ENCODE measurements around the gene ADPRM. TPM values are rescaled to one million over a fixed set of nuclear protein-coding genes. Genes with fewer than 3 reads are reported as not detected.

ADPRM gene
- total and polyA plus RNA-seq, 7 donors, result 7.4 to 16.6 (median 11.4) TPM

DNA sequence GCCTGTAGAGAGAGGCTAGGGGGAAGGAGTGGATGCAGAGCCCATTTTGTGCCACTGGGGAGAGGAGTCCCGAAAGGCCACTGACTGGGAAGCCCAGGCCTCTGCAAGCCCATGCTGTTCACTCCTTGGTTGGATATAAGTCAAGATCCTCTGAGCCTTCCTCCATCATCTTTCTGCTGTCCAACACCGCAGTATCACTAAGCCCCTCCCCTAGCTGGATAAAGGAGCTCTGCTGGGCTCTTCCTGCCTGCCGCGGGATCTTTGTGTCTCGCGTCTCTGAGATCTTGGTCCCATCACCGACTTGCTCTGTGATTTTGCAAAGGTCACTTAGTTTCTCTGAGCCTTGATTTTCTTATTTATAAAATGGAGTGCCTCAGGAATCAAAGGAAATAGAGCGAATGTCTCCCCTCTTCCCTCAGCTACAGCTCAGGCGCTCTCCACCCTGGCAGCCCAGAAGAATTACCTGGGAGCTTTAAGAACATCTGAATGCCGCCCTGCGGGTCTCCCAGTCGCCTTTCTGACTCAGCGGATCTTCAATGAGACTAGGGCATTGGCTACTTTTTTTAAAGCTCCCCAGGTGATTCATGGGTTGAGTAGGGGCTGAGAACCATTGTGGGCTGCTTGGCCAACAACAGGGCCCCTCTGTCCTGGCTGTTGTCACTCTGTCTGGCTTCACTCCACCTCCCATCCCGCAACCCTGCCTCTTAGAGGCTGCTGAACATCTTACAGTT is 57.6 kb downstream of the ADPRM start:
- Histone ChIP-seq H3K27me3 (no peaks in the 10 kb centered on the region), H3K27ac (no peak overlapping the region), H3K36me3 (no peaks in the 10 kb centered on the region), H3K4me3 (no peak overlapping the region), H3K4me1 (no peaks in the 10 kb centered on the region), H3K9me3 (no peaks in the 10 kb centered on the region)
- intact Hi-C loops (cut with DNase I), result no loop called here
- 78 to 87% methylated on average over 14 of the region's 14 CpGs for WGBS, 2 donors
- DNase-seq, result no peak
- TF ChIP-seq, protein P1, sequence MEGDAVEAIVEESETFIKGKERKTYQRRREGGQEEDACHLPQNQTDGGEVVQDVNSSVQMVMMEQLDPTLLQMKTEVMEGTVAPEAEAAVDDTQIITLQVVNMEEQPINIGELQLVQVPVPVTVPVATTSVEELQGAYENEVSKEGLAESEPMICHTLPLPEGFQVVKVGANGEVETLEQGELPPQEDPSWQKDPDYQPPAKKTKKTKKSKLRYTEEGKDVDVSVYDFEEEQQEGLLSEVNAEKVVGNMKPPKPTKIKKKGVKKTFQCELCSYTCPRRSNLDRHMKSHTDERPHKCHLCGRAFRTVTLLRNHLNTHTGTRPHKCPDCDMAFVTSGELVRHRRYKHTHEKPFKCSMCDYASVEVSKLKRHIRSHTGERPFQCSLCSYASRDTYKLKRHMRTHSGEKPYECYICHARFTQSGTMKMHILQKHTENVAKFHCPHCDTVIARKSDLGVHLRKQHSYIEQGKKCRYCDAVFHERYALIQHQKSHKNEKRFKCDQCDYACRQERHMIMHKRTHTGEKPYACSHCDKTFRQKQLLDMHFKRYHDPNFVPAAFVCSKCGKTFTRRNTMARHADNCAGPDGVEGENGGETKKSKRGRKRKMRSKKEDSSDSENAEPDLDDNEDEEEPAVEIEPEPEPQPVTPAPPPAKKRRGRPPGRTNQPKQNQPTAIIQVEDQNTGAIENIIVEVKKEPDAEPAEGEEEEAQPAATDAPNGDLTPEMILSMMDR (IDR thresholded peaks at IDR 0.05), result no peak
- TF ChIP-seq POLR2A (IDR thresholded peaks at IDR 0.05), result no peak
- no peak for TF ChIP-seq POLR2AphosphoS5 (IDR thresholded peaks at IDR 0.05)
- TF ChIP-seq EP300 (IDR thresholded peaks at IDR 0.05), result no peak

DNA sequence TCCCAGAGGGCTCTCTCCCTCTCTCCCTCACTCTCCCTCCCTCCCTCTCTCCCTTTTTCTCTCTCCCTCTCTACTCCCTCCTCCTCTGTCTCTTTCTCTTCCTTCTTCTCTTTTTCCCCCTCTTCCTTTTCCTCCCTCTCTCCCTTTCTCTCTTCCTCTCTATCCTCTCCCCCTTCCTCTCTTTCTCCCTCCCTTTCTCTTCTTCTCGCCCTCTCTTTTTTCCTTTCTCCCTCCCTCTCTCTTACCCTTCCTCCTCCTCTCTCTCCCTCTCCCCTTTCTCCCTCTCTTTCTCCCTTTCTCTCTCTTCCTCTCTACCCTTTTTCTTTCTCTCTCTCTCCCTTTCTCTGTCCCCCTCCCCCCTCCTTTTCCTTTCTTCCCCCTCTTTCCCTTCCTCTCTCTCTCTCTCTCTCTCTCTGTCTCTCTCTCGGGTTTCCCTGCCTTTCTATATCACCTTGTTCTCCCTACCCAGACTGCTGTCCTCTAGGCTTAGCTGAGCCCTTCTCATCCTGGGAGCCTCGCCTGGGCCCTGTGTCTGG is 58.3 kb downstream of the ADPRM start:
- H3K27me3 ChIP-seq, result no peaks in the 10 kb centered on the region
- H3K4me3 ChIP-seq, result no peak overlapping the region
- H3K4me1 ChIP-seq, result no peaks in the 10 kb centered on the region
- TF ChIP-seq, protein P1 (IDR thresholded peaks at IDR 0.05), result no peak
- no peak for TF ChIP-seq EP300 (IDR thresholded peaks at IDR 0.05)
- H3K27ac ChIP-seq, result no peak overlapping the region
- no peaks in the 10 kb centered on the region for H3K36me3 ChIP-seq
- intact Hi-C loops (cut with DNase I), result no loop called here
- 87 to 91% methylated on average over 3 of the region's 3 CpGs for WGBS, 2 donors
- no peaks in the 10 kb centered on the region for H3K9me3 ChIP-seq
- no peak for DNase-seq

DNA sequence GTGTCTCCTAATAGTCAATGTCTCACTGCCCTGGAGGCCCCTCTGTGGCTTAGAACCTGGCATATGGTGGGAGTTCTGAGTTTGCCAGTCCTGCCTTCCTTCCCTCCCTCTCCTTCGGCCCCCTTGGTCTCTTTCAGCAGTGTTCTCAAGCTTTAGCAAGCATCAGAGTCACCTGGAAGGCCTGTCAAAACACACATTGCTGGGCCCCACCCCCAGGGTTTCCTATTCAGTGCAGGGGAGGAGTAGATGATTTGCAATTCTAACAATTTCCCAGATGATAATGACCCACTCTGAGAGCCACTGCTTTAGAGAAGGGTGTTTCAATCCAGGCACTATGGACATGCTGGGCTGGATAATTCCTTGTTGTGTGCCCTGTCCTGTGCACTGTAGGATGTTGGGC is 58.8 kb downstream of the ADPRM start:
- no peak for DNase-seq
- TF ChIP-seq, protein P1 (IDR thresholded peaks at IDR 0.05), result no peak
- TF ChIP-seq EP300 (IDR thresholded peaks at IDR 0.05) (no peak), POLR2A (IDR thresholded peaks at IDR 0.05) (no peak), POLR2AphosphoS5 (IDR thresholded peaks at IDR 0.05) (no peak)
- Histone ChIP-seq H3K27me3 (no peaks in the 10 kb centered on the region), H3K4me1 (no peaks in the 10 kb centered on the region), H3K27ac (no peak overlapping the region), H3K36me3 (no peaks in the 10 kb centered on the region), H3K9me3 (no peaks in the 10 kb centered on the region), H3K4me3 (no peak overlapping the region)
- 79 to 80% methylated on average over 1 of the region's 1 CpG for WGBS, 2 donors
- intact Hi-C loops (cut with DNase I), result no loop called here

DNA sequence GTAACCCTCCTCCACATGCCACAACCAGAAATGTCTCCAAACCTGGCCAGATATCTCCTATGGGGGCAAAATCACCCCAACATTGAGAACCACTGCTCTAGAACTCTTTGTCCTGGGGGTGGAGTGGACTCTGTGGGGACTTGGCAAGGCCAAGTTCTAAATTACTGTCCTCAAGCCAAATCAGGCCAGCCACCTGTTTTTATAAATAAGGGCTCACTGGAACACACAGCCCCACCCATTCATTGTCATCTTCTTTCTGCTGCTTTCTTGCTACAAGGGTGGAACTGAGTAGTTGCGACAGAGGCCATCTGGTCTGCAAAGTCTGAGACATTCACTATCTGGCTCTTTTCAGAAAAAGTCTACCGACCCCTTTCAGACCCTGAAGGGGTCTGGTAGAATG is 59.2 kb downstream of the ADPRM start:
- no peaks in the 10 kb centered on the region for H3K27me3 ChIP-seq
- 32 to 81% methylated on average over 2 of the region's 2 CpGs for WGBS, 2 donors
- no peaks in the 10 kb centered on the region for H3K9me3 ChIP-seq
- no peak overlapping the region for H3K27ac ChIP-seq
- intact Hi-C loops (cut with DNase I), result no loop called here
- TF ChIP-seq, protein P1 (IDR thresholded peaks at IDR 0.05), result no peak
- TF ChIP-seq POLR2A (IDR thresholded peaks at IDR 0.05), result no peak
- TF ChIP-seq EP300 (IDR thresholded peaks at IDR 0.05), result no peak
- no peak for TF ChIP-seq POLR2AphosphoS5 (IDR thresholded peaks at IDR 0.05)
- H3K36me3 ChIP-seq, result no peaks in the 10 kb centered on the region
- no peak for DNase-seq
- H3K4me1 ChIP-seq, result no peaks in the 10 kb centered on the region
- H3K4me3 ChIP-seq, result no peak overlapping the region

DNA sequence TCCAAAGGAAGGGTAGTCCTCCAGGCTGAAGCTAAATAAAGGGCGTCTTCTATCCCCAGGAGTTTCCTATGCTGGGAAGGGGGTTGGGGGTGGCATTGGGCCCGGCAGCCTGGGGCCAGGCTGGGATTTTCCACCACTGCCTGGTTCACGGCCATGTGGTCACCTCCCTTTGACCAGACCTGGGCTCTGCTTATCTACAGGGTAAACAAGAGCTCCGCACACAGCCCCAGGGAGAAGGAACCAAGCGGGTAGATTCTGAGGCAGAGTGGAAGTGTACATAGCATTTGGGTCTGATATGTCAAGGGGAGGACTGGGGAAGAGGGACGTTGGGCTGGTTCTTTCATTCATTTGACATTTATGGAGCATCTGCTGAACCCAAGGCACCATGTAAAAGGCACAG is 59.7 kb downstream of the ADPRM start:
- no peak overlapping the region for H3K27ac ChIP-seq
- H3K4me3 ChIP-seq, result no peak overlapping the region
- no peak for DNase-seq
- no peaks in the 10 kb centered on the region for H3K27me3 ChIP-seq
- TF ChIP-seq POLR2AphosphoS5 (IDR thresholded peaks at IDR 0.05), result no peak
- TF ChIP-seq, protein P1 (IDR thresholded peaks at IDR 0.05), result no peak
- no peak for TF ChIP-seq POLR2A (IDR thresholded peaks at IDR 0.05)
- no peak for TF ChIP-seq EP300 (IDR thresholded peaks at IDR 0.05)
- intact Hi-C loops (cut with DNase I), result no loop called here
- no peaks in the 10 kb centered on the region for H3K9me3 ChIP-seq
- WGBS, 2 donors, result 56 to 80% methylated on average over 6 of the region's 6 CpGs
- no peaks in the 10 kb centered on the region for H3K4me1 ChIP-seq
- no peaks in the 10 kb centered on the region for H3K36me3 ChIP-seq

Data from sigmoid colon (tissue), 7 donors.